Prostate gland (tissue), 2 donors: Measurements from ENCODE around the gene SLC9A8. TPM values are rescaled to one million over a fixed set of nuclear protein-coding genes. Genes with fewer than 3 reads are reported as not detected.
A peak's percentile ranks its signal among the peaks of the same experiment; 100 is the strongest.

Experiments used
- DNase-seq: peaks from one replicate; pipeline ENCODE4 v3.0.0-alpha.2; 2019; ENCODE audit warnings: low spot score
- H3K27ac ChIP-seq, 2 donors: fragments of 200-600 bp; sonication (generic); 2 replicates each; pipeline ENCODE4 v1.5.1; 2017 to 2019
- H3K27me3 ChIP-seq: fragments of 200-600 bp; sonication (generic); replicated peaks from 2 replicates; pipeline ENCODE4 v1.5.1; 2019; ENCODE audit not compliant: insufficient read depth
- H3K36me3 ChIP-seq, 2 donors: fragments of 200-600 bp; sonication (generic); 1 replicate in 1 of 2; 2 replicates in 1 of 2; pipeline versions ENCODE4 v1.5.1 to v1.8.1; 2017 to 2019
- H3K4me1 ChIP-seq: fragments of 200-600 bp; sonication (generic); replicated peaks from 2 replicates; pipeline ENCODE4 v1.5.1; 2019
- H3K4me3 ChIP-seq, 2 donors: fragments of 200-600 bp; sonication (generic); 2 replicates each; pipeline ENCODE4 v1.5.1; 2017 to 2019
- H3K9me3 ChIP-seq: fragments of 200-600 bp; sonication (generic); 2 replicates; pipeline ENCODE4 v1.5.1; 2017
- POLR2A ChIP-seq: fragments of 450-650 bp; IDR thresholded peaks from one replicate; pipeline ENCODE4 v1.6.1; 2016; ENCODE audit warnings: antibody characterized with exemption, mild to moderate bottlenecking
- POLR2AphosphoS5 ChIP-seq: sonication (generic); formaldehyde crosslinking; IDR thresholded peaks from one replicate; pipeline ENCODE4 v1.6.1; 2017; ENCODE audit warnings: antibody characterized with exemption
- WGBS: methylation state at CpG from one replicate; pipeline ENCODE4 v1.1.5; 2018; 5-methylcytosine and 5-hydroxymethylcytosine counted together
- intact Hi-C: fragments of 100-400 bp; cut with DNase I; formaldehyde crosslinking; loops from one replicate; pipeline ENCODE4 v1.14.2; 2022
- total RNA-seq, 2 donors: library from RNA; depleted of rRNA; stranded (reverse); fragments of >200 nt; gene quantifications; one replicate each; pipeline ENCODE4 v1.1.0, GENCODE V29; 2016
- TF ChIP-seq, protein P1 (sequence below), 4 experiments: fragments of 200-600 bp in 2 of 4; fragments of 450-650 bp in 2 of 4; sonication (generic) in 2 of 4; IDR thresholded peaks; 1 replicate in 3 of 4; 2 replicates in 1 of 4; pipeline ENCODE4 v1.5.1; 2016 to 2019; ENCODE audit warnings: antibody characterized with exemption in 4 of 4, mild to moderate bottlenecking in 2 of 4, moderate library complexity in 2 of 4

The SLC9A8 gene
- total RNA-seq, 2 donors from 2014 or later, result 13.5 to 26.4 TPM

DNA sequence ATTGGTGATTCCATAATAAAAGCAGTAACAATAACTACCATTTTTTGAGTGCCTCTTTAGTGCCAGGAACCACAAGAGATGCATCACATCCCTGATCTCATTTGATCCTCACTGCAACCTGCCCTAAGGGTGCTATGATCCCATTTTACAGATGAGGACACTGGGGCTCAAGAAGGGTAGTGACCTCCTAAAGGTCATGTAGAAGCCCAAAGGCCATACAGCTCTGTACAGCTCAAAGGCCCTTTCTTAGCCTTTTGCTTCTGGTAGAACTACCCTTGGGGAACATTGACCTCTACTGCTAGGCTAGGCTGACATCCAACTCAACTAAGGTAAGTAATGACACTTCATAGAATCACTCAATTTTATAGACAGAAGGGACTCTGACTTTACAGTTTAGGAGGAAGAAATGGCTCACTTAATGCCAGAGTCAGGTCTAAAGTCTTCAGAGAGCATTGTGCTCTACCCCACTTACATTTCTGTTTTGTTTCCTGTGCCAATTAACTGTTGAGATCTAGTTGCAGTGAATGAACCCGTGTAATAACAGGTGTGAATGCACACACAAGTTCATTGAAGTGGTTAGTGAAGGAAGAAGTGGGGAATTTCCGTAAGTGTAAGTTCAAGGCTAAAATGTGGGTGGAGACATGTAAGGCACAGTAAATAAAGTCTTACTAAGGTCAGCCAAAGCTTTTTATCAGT lies 10.7 kb downstream of the SLC9A8 start:
- no peak for DNase-seq
- peak; percentile 27 for TF ChIP-seq POLR2AphosphoS5
- no peak for TF ChIP-seq POLR2A
- TF ChIP-seq, protein P1, sequence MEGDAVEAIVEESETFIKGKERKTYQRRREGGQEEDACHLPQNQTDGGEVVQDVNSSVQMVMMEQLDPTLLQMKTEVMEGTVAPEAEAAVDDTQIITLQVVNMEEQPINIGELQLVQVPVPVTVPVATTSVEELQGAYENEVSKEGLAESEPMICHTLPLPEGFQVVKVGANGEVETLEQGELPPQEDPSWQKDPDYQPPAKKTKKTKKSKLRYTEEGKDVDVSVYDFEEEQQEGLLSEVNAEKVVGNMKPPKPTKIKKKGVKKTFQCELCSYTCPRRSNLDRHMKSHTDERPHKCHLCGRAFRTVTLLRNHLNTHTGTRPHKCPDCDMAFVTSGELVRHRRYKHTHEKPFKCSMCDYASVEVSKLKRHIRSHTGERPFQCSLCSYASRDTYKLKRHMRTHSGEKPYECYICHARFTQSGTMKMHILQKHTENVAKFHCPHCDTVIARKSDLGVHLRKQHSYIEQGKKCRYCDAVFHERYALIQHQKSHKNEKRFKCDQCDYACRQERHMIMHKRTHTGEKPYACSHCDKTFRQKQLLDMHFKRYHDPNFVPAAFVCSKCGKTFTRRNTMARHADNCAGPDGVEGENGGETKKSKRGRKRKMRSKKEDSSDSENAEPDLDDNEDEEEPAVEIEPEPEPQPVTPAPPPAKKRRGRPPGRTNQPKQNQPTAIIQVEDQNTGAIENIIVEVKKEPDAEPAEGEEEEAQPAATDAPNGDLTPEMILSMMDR (IDR thresholded peaks at IDR 0.05), result no peak
- Histone ChIP-seq H3K4me3 (no peak overlapping the region), H3K27me3 (no peaks in the 10 kb centered on the region), H3K4me1 (peaks cover 3% of the 10 kb centered on the region), H3K9me3 (no peaks in the 10 kb centered on the region), H3K36me3 (peaks cover 0 to 4% of the 10 kb centered on the region in 2 donors), H3K27ac (peak overlapping the region; percentile 6 to 8)
- intact Hi-C loops, result no loop called here
- 31% methylated on average over 2 of the region's 2 CpGs for WGBS

DNA sequence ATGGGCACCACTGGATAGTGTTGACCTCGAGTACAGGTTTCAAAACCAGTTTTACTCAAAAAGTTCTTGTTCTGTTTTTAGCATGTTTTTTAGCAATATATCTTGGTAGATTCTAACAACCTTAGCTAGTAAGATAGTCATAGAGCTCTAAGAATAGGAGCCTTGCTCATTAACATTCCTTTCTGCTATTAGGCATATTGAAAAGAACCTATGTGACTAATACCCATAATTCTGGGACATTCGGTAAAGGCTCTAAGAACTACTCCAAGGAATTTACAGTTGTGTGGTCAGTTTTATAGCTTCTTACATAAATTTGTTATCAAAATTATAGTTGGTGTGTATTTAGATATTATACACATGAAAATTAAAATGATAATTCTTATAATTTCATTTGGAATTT lies 11.6 kb downstream of the SLC9A8 start:
- DNase-seq, result no peak

DNA sequence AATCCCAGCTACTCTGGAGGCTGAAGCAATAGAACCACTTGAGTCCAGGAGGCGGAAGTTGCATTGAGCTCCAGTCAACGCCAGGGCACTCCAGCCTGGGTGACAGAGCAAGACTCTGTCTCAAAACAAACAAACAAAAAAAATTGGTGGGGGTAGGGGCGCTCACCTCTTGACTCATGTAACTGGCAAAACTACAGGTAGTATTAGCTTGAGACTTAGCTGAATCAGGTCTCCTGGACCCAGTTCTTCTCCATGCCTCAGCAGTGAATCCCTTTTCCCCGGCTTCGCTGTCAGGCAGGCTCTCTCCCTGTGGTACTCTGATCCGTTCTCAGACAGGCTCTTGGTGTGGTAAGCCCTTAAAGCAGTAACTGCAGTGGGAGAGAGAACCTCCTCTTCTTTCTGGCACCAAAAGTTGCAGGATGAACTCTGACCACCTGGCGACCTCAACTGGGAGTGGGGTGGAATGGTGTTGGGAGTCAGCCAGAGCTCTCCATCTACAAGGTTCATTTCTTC lies 12.9 kb downstream of the SLC9A8 start:
- intact Hi-C loops, result no loop called here
- Histone ChIP-seq H3K27me3 (no peaks in the 10 kb centered on the region), H3K4me3 (no peak overlapping the region), H3K27ac (no peak overlapping the region), H3K4me1 (peaks cover 3% of the 10 kb centered on the region), H3K36me3 (no peaks in the 10 kb centered on the region), H3K9me3 (no peaks in the 10 kb centered on the region)
- no peak for DNase-seq
- TF ChIP-seq POLR2AphosphoS5, result no peak
- TF ChIP-seq, protein P1 (IDR thresholded peaks at IDR 0.05), result no peak
- TF ChIP-seq POLR2A, result no peak
- WGBS, result 88% methylated on average over 7 of the region's 7 CpGs

More for the DNA sequence above, 11.6 kb downstream of the SLC9A8 start:
- 52% methylated on average over 2 of the region's 2 CpGs for WGBS
- intact Hi-C loops, result no loop called here
- no peaks in the 10 kb centered on the region for H3K9me3 ChIP-seq
- peaks cover 0 to 4% of the 10 kb centered on the region in 2 donors for H3K36me3 ChIP-seq
- peak overlapping the region; percentile 8 to 27 for H3K27ac ChIP-seq
- H3K4me1 ChIP-seq, result peaks cover 3% of the 10 kb centered on the region
- TF ChIP-seq POLR2AphosphoS5, result no peak
- no peaks in the 10 kb centered on the region for H3K27me3 ChIP-seq
- no peak overlapping the region for H3K4me3 ChIP-seq

DNA sequence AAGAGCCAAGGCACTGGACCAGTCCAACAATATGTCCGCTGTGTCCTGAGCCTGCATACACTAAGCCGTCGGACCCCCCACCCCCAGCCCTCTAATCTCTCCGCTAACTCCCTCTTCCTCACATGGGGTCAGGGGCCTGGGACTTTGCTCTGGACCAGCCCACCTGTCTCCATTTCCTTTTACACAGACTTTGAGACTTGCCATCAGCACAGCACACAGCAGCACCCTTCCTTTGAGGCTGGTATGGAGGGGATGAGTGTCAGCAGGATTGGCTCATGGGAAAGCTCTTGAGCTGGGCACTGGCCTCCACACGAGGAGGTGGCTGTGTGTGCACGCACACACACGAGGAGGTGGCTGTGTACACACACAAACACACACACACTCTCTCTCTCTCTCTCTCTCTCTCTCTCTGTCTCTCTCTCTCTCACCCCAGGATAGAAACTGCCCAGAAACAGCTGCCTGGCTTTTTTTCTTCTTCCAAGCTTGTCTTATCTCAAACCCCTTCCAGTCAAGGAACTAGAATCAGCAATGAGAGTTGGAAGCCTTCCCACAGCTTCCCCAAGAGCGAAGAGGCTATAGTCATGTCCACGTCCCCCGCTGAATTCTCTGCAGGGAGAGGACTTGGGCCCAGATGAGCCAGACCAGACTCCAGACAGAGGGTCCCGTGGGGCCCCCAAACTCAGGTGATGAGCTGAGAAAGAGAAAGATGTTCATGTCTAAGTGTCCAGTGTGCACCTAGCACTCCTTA lies 18.6 kb downstream of the SLC9A8 start:
- TF ChIP-seq, protein P1 (IDR thresholded peaks at IDR 0.05), result no peak
- TF ChIP-seq POLR2A (no peak), POLR2AphosphoS5 (no peak)
- intact Hi-C loops, result no loop called here
- no peak for DNase-seq
- Histone ChIP-seq H3K4me3 (no peak overlapping the region), H3K36me3 (no peaks in the 10 kb centered on the region), H3K27me3 (no peaks in the 10 kb centered on the region), H3K27ac (peak overlapping the region; percentile 76 to 83), H3K4me1 (peaks cover 16% of the 10 kb centered on the region), H3K9me3 (no peaks in the 10 kb centered on the region)
- 84% methylated on average over 11 of the region's 11 CpGs for WGBS

DNA sequence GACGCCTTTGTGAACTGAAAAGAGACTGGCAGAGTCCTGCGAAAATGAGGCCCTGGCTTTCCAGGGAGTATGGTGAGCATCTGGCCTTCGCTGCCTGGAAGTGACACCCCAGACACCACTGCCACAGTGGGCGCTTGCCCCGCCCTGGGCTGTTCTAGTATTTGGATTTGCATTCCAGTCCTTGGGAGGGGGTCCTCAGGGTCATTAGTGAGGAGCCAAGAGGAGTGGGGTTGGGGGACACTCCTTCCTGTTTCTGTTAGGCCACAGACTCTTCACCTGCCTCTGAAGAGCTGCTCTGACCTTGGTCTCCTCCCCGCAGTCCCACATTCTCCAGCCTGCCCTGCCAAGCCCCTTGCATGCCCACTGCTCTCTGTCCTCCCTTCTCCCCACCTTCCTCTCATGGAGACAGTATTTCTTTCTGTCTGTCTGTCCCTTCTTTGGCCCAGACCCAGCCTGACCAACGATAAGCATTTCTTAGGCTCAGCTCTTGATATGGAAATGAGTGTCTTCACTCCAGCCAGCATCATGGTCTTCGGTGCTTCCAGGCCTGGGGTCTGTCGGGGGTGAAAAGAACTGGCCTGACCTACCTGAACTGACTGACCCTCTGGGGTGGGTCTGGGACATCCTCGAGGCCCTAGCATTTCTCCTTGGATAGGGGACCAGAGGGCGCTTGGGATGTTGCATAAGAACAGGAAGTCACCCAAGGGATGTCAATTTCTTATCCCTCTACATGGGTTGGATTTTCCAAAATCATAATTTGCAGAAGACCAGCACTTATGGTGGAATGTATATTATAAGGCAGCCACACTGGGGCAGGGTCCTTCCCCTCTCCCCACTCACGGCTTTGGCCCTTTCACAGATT lies 19.4 kb downstream of the SLC9A8 start:
- H3K27me3 ChIP-seq, result no peaks in the 10 kb centered on the region
- no peaks in the 10 kb centered on the region for H3K9me3 ChIP-seq
- DNase-seq, result no peak
- H3K36me3 ChIP-seq, result no peaks in the 10 kb centered on the region
- H3K4me1 ChIP-seq, result peaks cover 16% of the 10 kb centered on the region
- TF ChIP-seq, protein P1 (IDR thresholded peaks at IDR 0.05), result no peak
- TF ChIP-seq POLR2AphosphoS5 (no peak), POLR2A (no peak)
- H3K27ac ChIP-seq, result peak overlapping the region; percentile 76 to 83
- H3K4me3 ChIP-seq, result no peak overlapping the region
- intact Hi-C loops, result no loop called here
- WGBS, result 76% methylated on average over 12 of the region's 12 CpGs
